ENCODE measurements around the gene CCDC178.
"Not testable (repeated sequence)": the region's sequence is repeated elsewhere in the genome, so short reads cannot be mapped to it uniquely, and the experiment has no call there.

The CCDC178 gene

GRCh38 chr18:33440060-33441043 lies at the start of gene CCDC178:
TSS of gene CCDC178 (minus strand) at chr18:33440721. CDS start at chr18:33412088, 28,633 bp downstream.
- peak; percentile 16 to 58 for DNase-seq

- no peak for DNase-seq
Observed at GRCh38 chr18:33483908-33484307, 43.4 kb upstream of the CCDC178 start.

- DNase-seq, result no peak
Observed at GRCh38 chr18:33472509-33472908, 32.0 kb upstream of the CCDC178 start.

GRCh38 chr18:33470216-33470615 lies 29.7 kb upstream of the CCDC178 start:
- no peak for DNase-seq

GRCh38 chr18:33469699-33470098 lies 29.2 kb upstream of the CCDC178 start:
- no peak for DNase-seq

- DNase-seq, result no peak
Observed at GRCh38 chr18:33467531-33467930, 27.0 kb upstream of the CCDC178 start.

GRCh38 chr18:33466822-33467221 lies 26.3 kb upstream of the CCDC178 start:
- no peak for DNase-seq

- DNase-seq, result no peak
Observed at GRCh38 chr18:33460681-33461080, 20.2 kb upstream of the CCDC178 start.

- DNase-seq, result no peak
Observed at GRCh38 chr18:33459612-33460011, 19.1 kb upstream of the CCDC178 start.

GRCh38 chr18:33446604-33447003 lies 6.1 kb upstream of the CCDC178 start:
- no peak for DNase-seq

GRCh38 chr18:33444709-33445108 lies 4.2 kb upstream of the CCDC178 start:
- DNase-seq, result no peak

- DNase-seq, result no peak
Observed at GRCh38 chr18:33432857-33433256, 7.7 kb downstream of the CCDC178 start.

GRCh38 chr18:33427549-33427948 lies 13.0 kb downstream of the CCDC178 start:
- DNase-seq, result no peak

- no peak for DNase-seq
Observed at GRCh38 chr18:33424266-33424946, 16.1 kb downstream of the CCDC178 start.

GRCh38 chr18:33421225-33421624 lies 19.3 kb downstream of the CCDC178 start:
- DNase-seq, result no peak

- DNase-seq, result no peak
Observed at GRCh38 chr18:33404244-33404873, 36.2 kb downstream of the CCDC178 start.

GRCh38 chr18:33398939-33399338 lies 41.6 kb downstream of the CCDC178 start:
- DNase-seq, result not testable (repeated sequence)

GRCh38 chr18:33375829-33376228 lies 64.7 kb downstream of the CCDC178 start:
- DNase-seq, result no peak

GRCh38 chr18:33372442-33372841 lies 68.1 kb downstream of the CCDC178 start:
- no peak for DNase-seq

- peak in 1 of 2 experiments; percentile 4 for DNase-seq
Observed at GRCh38 chr18:33369711-33370449, 70.6 kb downstream of the CCDC178 start.

- no peak for DNase-seq
Observed at GRCh38 chr18:33356735-33357134, 83.8 kb downstream of the CCDC178 start.

GRCh38 chr18:33355756-33356155 lies 84.8 kb downstream of the CCDC178 start:
- DNase-seq, result no peak

GRCh38 chr18:33355263-33355662 lies 85.3 kb downstream of the CCDC178 start:
- no peak for DNase-seq

Measured in NCI-H526 (cell line).